Caco-2 (cell line): ENCODE data around the gene FAM13A. TPM values are rescaled to one million over a fixed set of nuclear protein-coding genes. Genes with fewer than 3 reads are reported as not detected.

Experiments used
- BruUV-seq: library from RNA; stranded (reverse); fragments of 400-500 nt; replicated peaks from 2 replicates; lab custom pipeline; 2021; lab: Mats Ljungman, UMichigan
- CTCF ChIA-PET: fragments of 300-600 bp; sonication (Branson Sonifier 250); formaldehyde crosslinking; loops from one replicate; lab custom pipeline; 2022; ENCODE audit warnings: antibody characterized with exemption; lab: Charles Lee
- POLR2A ChIA-PET: fragments of 300-600 bp; sonication (Branson Sonifier 250); formaldehyde crosslinking; loops from one replicate; lab custom pipeline; 2022; ENCODE audit warnings: antibody characterized with exemption; lab: Charles Lee
- DNase-seq, 2 experiments: peaks; one replicate each; pipeline versions ENCODE4 v3.0.0 to v3.0.0-alpha.2; 2020 to 2022
- H3K27me3 ChIP-seq: replicated peaks from 2 replicates; pipeline ENCODE4 v1.6.0; 2011; ENCODE audit warnings: low read length; ENCODE audit not compliant: control insufficient read depth, insufficient read depth
- H3K36me3 ChIP-seq: 2 replicates; pipeline ENCODE4 v1.5.1; 2011; ENCODE audit warnings: low read length; ENCODE audit not compliant: control insufficient read depth, insufficient read depth
- H3K4me1 ChIP-seq: fragments of 250-450 bp; sonication (Bioruptor Pico); 2 replicates; pipeline ENCODE4 v1.5.1; 2020; ENCODE audit warnings: mild to moderate bottlenecking
- H3K4me3 ChIP-seq: 2 replicates; pipeline ENCODE4 v1.5.1; 2011; ENCODE audit warnings: low read depth, mild to moderate bottlenecking, control low read depth, low read length
- H3K9me3 ChIP-seq: fragments of 250-450 bp; sonication (Bioruptor Pico); 2 replicates; pipeline ENCODE4 v1.5.1; 2020; ENCODE audit warnings: mild to moderate bottlenecking, moderate library complexity
- H3K27ac Mint-ChIP-seq: one replicate; pipeline ENCODE4 v1.8.0; 2022; ENCODE audit warnings: mixed read lengths; ENCODE audit not compliant: unreplicated experiment
- H3K27me3 Mint-ChIP-seq: one replicate; pipeline ENCODE4 v1.8.0; 2022; ENCODE audit warnings: mixed read lengths; ENCODE audit not compliant: insufficient read depth, unreplicated experiment
- H3K36me3 Mint-ChIP-seq: one replicate; pipeline ENCODE4 v1.8.0; 2022; ENCODE audit warnings: mild to moderate bottlenecking, mixed read lengths; ENCODE audit not compliant: insufficient read depth, unreplicated experiment
- H3K4me1 Mint-ChIP-seq: one replicate; pipeline ENCODE4 v1.8.0; 2022; ENCODE audit warnings: low read depth, mixed read lengths; ENCODE audit not compliant: unreplicated experiment
- H3K4me3 Mint-ChIP-seq: one replicate; pipeline ENCODE4 v1.8.0; 2022; ENCODE audit warnings: mild to moderate bottlenecking, moderate library complexity, mixed read lengths; ENCODE audit not compliant: unreplicated experiment
- H3K9me3 Mint-ChIP-seq: one replicate; pipeline ENCODE4 v1.8.0; 2022; ENCODE audit warnings: mixed read lengths; ENCODE audit not compliant: unreplicated experiment
- intact Hi-C: fragments of 100-400 bp; cut with micrococcal nuclease; formaldehyde crosslinking; loops from one replicate; pipeline ENCODE4 v1.10.0; 2022; ENCODE audit not compliant: unreplicated experiment
- total RNA-seq: library from RNA; stranded (reverse); gene quantifications from 2 replicates; pipeline ENCODE4 v1.2.3, GENCODE V29; 2022
- TF ChIP-seq, protein P1 (sequence below), 2 experiments: fragments of 200-600 bp in 1 of 2; IDR thresholded peaks; 1 replicate in 1 of 2; 2 replicates in 1 of 2; pipeline versions ENCODE4 v1.5.1 to v1.8.0; 2011 to 2022; ENCODE audit warnings: antibody characterized with exemption in 1 of 2, control low read depth in 1 of 2, inconsistent platforms in 1 of 2, low read depth in 1 of 2, low read length in 1 of 2, mild to moderate bottlenecking in 1 of 2, moderate library complexity in 1 of 2; ENCODE audit not compliant: insufficient read depth in 1 of 2, severe bottlenecking in 1 of 2, unreplicated experiment in 1 of 2

Gene FAM13A
- total RNA-seq, 1 experiment from 2014 or later, result 11.0 TPM

DNA sequence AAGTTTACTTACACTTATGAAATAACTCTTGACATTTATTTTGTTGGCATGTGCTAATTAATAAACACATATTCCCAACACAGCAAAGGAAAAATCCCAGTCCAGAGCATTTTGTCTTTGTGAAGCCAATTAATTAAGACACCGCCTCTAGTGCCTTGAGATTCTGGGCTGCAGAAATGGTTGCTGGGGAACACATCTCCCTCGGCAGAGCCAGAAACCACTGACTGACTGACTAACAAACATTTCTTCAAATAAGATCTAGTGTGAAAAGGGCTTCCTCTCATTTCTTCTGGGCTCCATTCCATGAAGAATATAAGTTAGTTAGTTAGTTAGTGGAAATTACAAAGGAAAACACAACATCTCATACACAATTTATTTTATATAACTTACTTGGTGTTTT, 331.0 kb downstream of the FAM13A start:
- DNase-seq, result no peak
- no peak overlapping the region for H3K4me3 Mint-ChIP-seq
- no peaks in the 10 kb centered on the region for H3K4me1 ChIP-seq
- H3K36me3 Mint-ChIP-seq, result peaks cover 7% of the 10 kb centered on the region
- no peaks in the 10 kb centered on the region for H3K27me3 Mint-ChIP-seq
- no peaks in the 10 kb centered on the region for H3K27me3 ChIP-seq
- TF ChIP-seq, protein P1, sequence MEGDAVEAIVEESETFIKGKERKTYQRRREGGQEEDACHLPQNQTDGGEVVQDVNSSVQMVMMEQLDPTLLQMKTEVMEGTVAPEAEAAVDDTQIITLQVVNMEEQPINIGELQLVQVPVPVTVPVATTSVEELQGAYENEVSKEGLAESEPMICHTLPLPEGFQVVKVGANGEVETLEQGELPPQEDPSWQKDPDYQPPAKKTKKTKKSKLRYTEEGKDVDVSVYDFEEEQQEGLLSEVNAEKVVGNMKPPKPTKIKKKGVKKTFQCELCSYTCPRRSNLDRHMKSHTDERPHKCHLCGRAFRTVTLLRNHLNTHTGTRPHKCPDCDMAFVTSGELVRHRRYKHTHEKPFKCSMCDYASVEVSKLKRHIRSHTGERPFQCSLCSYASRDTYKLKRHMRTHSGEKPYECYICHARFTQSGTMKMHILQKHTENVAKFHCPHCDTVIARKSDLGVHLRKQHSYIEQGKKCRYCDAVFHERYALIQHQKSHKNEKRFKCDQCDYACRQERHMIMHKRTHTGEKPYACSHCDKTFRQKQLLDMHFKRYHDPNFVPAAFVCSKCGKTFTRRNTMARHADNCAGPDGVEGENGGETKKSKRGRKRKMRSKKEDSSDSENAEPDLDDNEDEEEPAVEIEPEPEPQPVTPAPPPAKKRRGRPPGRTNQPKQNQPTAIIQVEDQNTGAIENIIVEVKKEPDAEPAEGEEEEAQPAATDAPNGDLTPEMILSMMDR (IDR thresholded peaks at IDR 0.05; ENCODE audit: insufficient read depth in 1 of 2, low read depth in 1 of 2, low read length in 1 of 2, severe bottlenecking in 1 of 2, unreplicated experiment in 1 of 2), result no peak
- ChIA-PET CTCF (no interaction called here), POLR2A (no interaction called here)
- no peaks in the 10 kb centered on the region for H3K36me3 ChIP-seq
- H3K27ac Mint-ChIP-seq, result no peak overlapping the region
- H3K4me3 ChIP-seq, result no peak overlapping the region
- H3K4me1 Mint-ChIP-seq, result no peaks in the 10 kb centered on the region
- intact Hi-C loops, result no loop called here
- H3K9me3 ChIP-seq, result no peaks in the 10 kb centered on the region
- no TSS peak for BruUV-seq
- no peaks in the 10 kb centered on the region for H3K9me3 Mint-ChIP-seq

DNA sequence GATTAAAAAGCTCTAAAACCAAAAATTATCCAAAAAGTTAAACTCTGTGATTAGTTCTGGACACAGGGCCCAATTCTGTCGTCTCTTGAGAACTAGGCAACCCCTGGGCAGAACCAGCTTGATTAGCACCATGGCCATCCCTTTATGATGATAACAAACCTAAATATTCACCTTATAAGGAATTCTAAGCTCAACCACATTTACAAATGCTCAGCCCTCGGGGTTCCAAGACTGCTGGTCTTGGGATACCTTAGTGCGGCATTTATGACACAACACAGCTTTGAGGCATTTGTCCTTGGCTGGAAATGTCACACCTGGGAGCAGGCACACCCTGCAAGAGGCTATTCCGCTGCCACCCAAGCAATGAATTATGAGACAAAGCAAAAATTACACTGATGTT, 331.8 kb downstream of the FAM13A start:
- TF ChIP-seq, protein P1 (IDR thresholded peaks at IDR 0.05; ENCODE audit: insufficient read depth in 1 of 2, low read depth in 1 of 2, low read length in 1 of 2, severe bottlenecking in 1 of 2, unreplicated experiment in 1 of 2), result no peak
- no peaks in the 10 kb centered on the region for H3K9me3 Mint-ChIP-seq
- no peak overlapping the region for H3K27ac Mint-ChIP-seq
- H3K4me3 Mint-ChIP-seq, result no peak overlapping the region
- peaks cover 7% of the 10 kb centered on the region for H3K36me3 Mint-ChIP-seq
- Histone ChIP-seq H3K9me3 (no peaks in the 10 kb centered on the region), H3K36me3 (no peaks in the 10 kb centered on the region), H3K4me1 (no peaks in the 10 kb centered on the region), H3K27me3 (no peaks in the 10 kb centered on the region), H3K4me3 (no peak overlapping the region)
- H3K27me3 Mint-ChIP-seq, result no peaks in the 10 kb centered on the region
- intact Hi-C loops, result no loop called here
- no peaks in the 10 kb centered on the region for H3K4me1 Mint-ChIP-seq
- ChIA-PET POLR2A (no interaction called here), CTCF (interaction anchor here (0.6 kb wide), 2 partner anchors 132 to 198 kb away, joined by 3 read pairs; no protein-coding TSS in a partner anchor)
- DNase-seq, result no peak
- BruUV-seq, result no TSS peak

DNA sequence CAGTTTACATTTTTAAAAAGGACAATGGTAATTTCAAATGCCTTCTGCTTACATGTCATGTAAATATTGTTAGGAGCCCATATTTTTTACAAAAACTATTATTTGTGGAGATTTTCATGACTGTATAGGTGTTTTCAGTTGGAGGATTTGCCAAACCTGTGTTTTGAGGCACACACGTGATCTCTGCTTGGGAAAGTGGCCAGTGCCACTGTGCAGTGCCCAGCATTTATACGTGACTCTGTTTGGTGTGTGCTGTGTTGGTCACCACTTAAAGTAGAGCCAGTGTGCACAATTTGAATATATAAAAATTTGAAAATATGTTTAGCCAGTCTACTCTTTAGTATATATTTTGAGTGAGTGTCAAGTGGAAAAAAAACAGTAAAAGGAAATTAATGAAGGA, 332.6 kb downstream of the FAM13A start:
- no peaks in the 10 kb centered on the region for H3K9me3 ChIP-seq
- no TSS peak for BruUV-seq
- H3K4me1 ChIP-seq, result no peaks in the 10 kb centered on the region
- POLR2A ChIA-PET, result no interaction called here
- TF ChIP-seq, protein P1 (IDR thresholded peaks at IDR 0.05; ENCODE audit: insufficient read depth in 1 of 2, low read depth in 1 of 2, low read length in 1 of 2, severe bottlenecking in 1 of 2, unreplicated experiment in 1 of 2), result no peak
- Mint-ChIP-seq H3K4me1 (no peaks in the 10 kb centered on the region), H3K9me3 (no peaks in the 10 kb centered on the region), H3K4me3 (no peak overlapping the region), H3K36me3 (peaks cover 7% of the 10 kb centered on the region), H3K27ac (no peak overlapping the region), H3K27me3 (no peaks in the 10 kb centered on the region)
- DNase-seq, result no peak
- no peaks in the 10 kb centered on the region for H3K27me3 ChIP-seq
- CTCF ChIA-PET, result interaction anchor here (0.6 kb wide), 1 partner anchor 197 kb away, joined by 3 read pairs; no protein-coding TSS in a partner anchor
- intact Hi-C loops, result no loop called here
- H3K36me3 ChIP-seq, result no peaks in the 10 kb centered on the region
- no peak overlapping the region for H3K4me3 ChIP-seq
